HEK293 (cell line): ENCODE results near the gene CDC5L.

Experiments
- ZNF138 ChIP-seq: fragments of 450-650 bp; formaldehyde crosslinking; IDR thresholded peaks from 2 replicates; pipeline ENCODE4 v1.5.1; 2016; ENCODE audit warnings: missing biosample characterization, missing genetic modification characterization, borderline replicate concordance
- ZNF16 ChIP-seq: fragments of 450-650 bp; formaldehyde crosslinking; IDR thresholded peaks from 2 replicates; pipeline ENCODE4 v1.5.1; 2016; ENCODE audit warnings: low read depth, missing biosample characterization, missing genetic modification characterization
- ZNF239 ChIP-seq: fragments of 450-650 bp; formaldehyde crosslinking; IDR thresholded peaks from 2 replicates; pipeline ENCODE4 v1.5.1; 2016; ENCODE audit warnings: missing biosample characterization, missing genetic modification characterization
- ZNF548 ChIP-seq: fragments of 450-650 bp; formaldehyde crosslinking; IDR thresholded peaks from 2 replicates; pipeline ENCODE4 v1.5.1; 2016; ENCODE audit warnings: missing biosample characterization, missing genetic modification characterization
- ZNF785 ChIP-seq: fragments of 450-650 bp; formaldehyde crosslinking; IDR thresholded peaks from 2 replicates; pipeline ENCODE4 v1.5.1; 2016; ENCODE audit warnings: missing biosample characterization, missing genetic modification characterization
- TF ChIP-seq, protein P1 (sequence below): fragments of 450-650 bp; formaldehyde crosslinking; IDR thresholded peaks from 2 replicates; pipeline ENCODE4 v1.5.1; 2016; ENCODE audit warnings: missing biosample characterization, missing genetic modification characterization
- TF ChIP-seq, protein P2 (sequence below): fragments of 450-650 bp; formaldehyde crosslinking; IDR thresholded peaks from 2 replicates; pipeline ENCODE4 v1.5.1; 2016; ENCODE audit warnings: missing biosample characterization, missing genetic modification characterization

DNA sequence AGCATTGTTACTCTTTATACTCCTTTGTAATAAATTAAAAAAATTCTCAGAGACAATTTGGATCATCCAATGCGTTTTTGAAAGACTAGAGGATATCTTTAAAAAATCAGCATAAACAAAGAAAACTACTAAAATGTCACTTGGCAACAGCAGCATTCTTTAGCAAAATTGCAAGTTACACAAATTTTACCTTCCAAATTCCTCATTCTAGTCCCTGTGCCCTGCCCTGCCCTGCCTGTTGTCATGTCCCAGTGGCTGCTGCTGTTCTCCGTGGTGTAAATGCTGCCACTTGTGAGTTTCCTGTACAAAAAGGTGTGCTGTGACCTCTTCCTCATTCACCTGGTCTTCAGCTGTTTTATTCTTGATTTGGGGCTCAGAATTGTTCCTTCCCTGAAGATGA lies 83.2 kb downstream of the CDC5L start:
- TF ChIP-seq, protein P1, sequence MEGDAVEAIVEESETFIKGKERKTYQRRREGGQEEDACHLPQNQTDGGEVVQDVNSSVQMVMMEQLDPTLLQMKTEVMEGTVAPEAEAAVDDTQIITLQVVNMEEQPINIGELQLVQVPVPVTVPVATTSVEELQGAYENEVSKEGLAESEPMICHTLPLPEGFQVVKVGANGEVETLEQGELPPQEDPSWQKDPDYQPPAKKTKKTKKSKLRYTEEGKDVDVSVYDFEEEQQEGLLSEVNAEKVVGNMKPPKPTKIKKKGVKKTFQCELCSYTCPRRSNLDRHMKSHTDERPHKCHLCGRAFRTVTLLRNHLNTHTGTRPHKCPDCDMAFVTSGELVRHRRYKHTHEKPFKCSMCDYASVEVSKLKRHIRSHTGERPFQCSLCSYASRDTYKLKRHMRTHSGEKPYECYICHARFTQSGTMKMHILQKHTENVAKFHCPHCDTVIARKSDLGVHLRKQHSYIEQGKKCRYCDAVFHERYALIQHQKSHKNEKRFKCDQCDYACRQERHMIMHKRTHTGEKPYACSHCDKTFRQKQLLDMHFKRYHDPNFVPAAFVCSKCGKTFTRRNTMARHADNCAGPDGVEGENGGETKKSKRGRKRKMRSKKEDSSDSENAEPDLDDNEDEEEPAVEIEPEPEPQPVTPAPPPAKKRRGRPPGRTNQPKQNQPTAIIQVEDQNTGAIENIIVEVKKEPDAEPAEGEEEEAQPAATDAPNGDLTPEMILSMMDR: no peak
- TF ChIP-seq ZNF138 (tag by site-specific recombination) (no peak), ZNF785 (no peak), ZNF16 (tag by site-specific recombination) (no peak), ZNF548 (tag by site-specific recombination) (no peak), ZNF239 (tag by site-specific recombination) (no peak)
- TF ChIP-seq, protein P2, sequence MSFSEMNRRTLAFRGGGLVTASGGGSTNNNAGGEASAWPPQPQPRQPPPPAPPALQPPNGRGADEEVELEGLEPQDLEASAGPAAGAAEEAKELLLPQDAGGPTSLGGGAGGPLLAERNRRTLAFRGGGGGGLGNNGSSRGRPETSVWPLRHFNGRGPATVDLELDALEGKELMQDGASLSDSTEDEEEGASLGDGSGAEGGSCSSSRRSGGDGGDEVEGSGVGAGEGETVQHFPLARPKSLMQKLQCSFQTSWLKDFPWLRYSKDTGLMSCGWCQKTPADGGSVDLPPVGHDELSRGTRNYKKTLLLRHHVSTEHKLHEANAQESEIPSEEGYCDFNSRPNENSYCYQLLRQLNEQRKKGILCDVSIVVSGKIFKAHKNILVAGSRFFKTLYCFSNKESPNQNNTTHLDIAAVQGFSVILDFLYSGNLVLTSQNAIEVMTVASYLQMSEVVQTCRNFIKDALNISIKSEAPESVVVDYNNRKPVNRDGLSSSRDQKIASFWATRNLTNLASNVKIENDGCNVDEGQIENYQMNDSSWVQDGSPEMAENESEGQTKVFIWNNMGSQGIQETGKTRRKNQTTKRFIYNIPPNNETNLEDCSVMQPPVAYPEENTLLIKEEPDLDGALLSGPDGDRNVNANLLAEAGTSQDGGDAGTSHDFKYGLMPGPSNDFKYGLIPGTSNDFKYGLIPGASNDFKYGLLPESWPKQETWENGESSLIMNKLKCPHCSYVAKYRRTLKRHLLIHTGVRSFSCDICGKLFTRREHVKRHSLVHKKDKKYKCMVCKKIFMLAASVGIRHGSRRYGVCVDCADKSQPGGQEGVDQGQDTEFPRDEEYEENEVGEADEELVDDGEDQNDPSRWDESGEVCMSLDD (tag by site-specific recombination): no peak
